B cell (primary cell): Measurements from ENCODE around the gene PAQR4. TPM values are rescaled to one million over a fixed set of nuclear protein-coding genes. Genes with fewer than 3 reads are reported as not detected.

Experiments used
- ATAC-seq: fragments of 200-7000 bp; cut with Tn5 transposase; one replicate; pipeline ENCODE4 v1.10.0; 2021; ENCODE audit warnings: low read depth, mild to moderate bottlenecking, moderate number of reproducible peaks, moderate library complexity
- CTCF ChIA-PET: fragments of 350-600 bp; sonication (Branson Sonifier 250); formaldehyde crosslinking; loops from one replicate; lab custom pipeline; 2021; ENCODE audit warnings: antibody characterized with exemption, inconsistent platforms; lab: Charles Lee
- POLR2A ChIA-PET: fragments of 350-600 bp; sonication (Branson Sonifier 250); formaldehyde crosslinking; loops from one replicate; lab custom pipeline; 2021; ENCODE audit warnings: antibody characterized with exemption; lab: Charles Lee
- DNase-seq: peaks from one replicate; pipeline ENCODE4 v3.0.0; 2013
- H2AFZ ChIP-seq: 2 replicates; pipeline ENCODE4 v1.6.1; 2012; ENCODE audit warnings: mild to moderate bottlenecking, low read depth, low read length; ENCODE audit not compliant: insufficient read depth, poor library complexity, severe bottlenecking
- H3K27ac ChIP-seq, 2 donors: 1 replicate in 1 of 2; 2 replicates in 1 of 2; pipeline ENCODE4 v1.5.1; 2012 to 2013; ENCODE audit warnings: low read length in 2 of 2, mild to moderate bottlenecking in 2 of 2, moderate library complexity in 1 of 2
- H3K27me3 ChIP-seq, 4 experiments: fragments of 200-600 bp in 1 of 4; sonication (generic) in 1 of 4; replicated peaks in 1 of 4; 1 replicate in 2 of 4; 2 replicates in 2 of 4; pipeline versions ENCODE4 v1.6.1 to v1.7.0; 2013 to 2016; ENCODE audit warnings: low read length in 3 of 4, mild to moderate bottlenecking in 2 of 4, mixed read lengths in 1 of 4, moderate library complexity in 1 of 4; ENCODE audit not compliant: insufficient read depth in 4 of 4, control insufficient read depth in 3 of 4; ENCODE audit errors: control extremely low read depth in 1 of 4
- H3K36me3 ChIP-seq, 2 experiments: replicated peaks in 1 of 2; 1 replicate in 1 of 2; 2 replicates in 1 of 2; pipeline versions ENCODE4 v1.6.1 to v1.7.1; 2013; ENCODE audit warnings: low read length in 1 of 2; ENCODE audit not compliant: insufficient read depth in 2 of 2, control insufficient read depth in 1 of 2; ENCODE audit errors: control extremely low read depth in 1 of 2, extremely low read depth in 1 of 2
- H3K4me1 ChIP-seq, 2 donors: fragments of 200-600 bp in 1 of 2; sonication (generic) in 1 of 2; 1 replicate in 1 of 2; 2 replicates in 1 of 2; pipeline versions ENCODE4 v1.5.1 to v1.6.1; 2013 to 2017; ENCODE audit warnings: low read length in 2 of 2; ENCODE audit not compliant: control insufficient read depth in 2 of 2, insufficient read depth in 2 of 2
- H3K4me2 ChIP-seq: replicated peaks from 2 replicates; pipeline ENCODE3; 2012; ENCODE audit warnings: mild to moderate bottlenecking, low read depth, low read length; ENCODE audit not compliant: poor library complexity, severe bottlenecking
- H3K4me3 ChIP-seq, 5 experiments: fragments of 200-600 bp in 1 of 5; sonication (generic) in 1 of 5; 1 replicate in 3 of 5; 2 replicates in 2 of 5; pipeline versions ENCODE4 v1.5.1 to v1.7.0; 2011 to 2016; ENCODE audit warnings: low read length in 4 of 5, mild to moderate bottlenecking in 4 of 5, low read depth in 2 of 5, control low read depth in 1 of 5, moderate library complexity in 1 of 5; ENCODE audit not compliant: insufficient read depth in 1 of 5; ENCODE audit errors: control extremely low read depth in 1 of 5, extremely low read depth in 1 of 5
- H3K79me2 ChIP-seq: fragments of 200-600 bp; sonication (generic); one replicate; pipeline ENCODE4 v1.6.0; 2016; ENCODE audit warnings: low read length; ENCODE audit not compliant: control insufficient read depth, insufficient read depth
- H3K9ac ChIP-seq: fragments of 200-600 bp; sonication (generic); 2 replicates; pipeline ENCODE4 v1.6.1; 2017; ENCODE audit warnings: mild to moderate bottlenecking, low read length, moderate library complexity
- H3K9me3 ChIP-seq, 3 donors: one replicate each; pipeline versions ENCODE4 v1.6.1 to v1.7.1; 2013; ENCODE audit warnings: low read length in 2 of 3; ENCODE audit not compliant: control insufficient read depth in 2 of 3, insufficient read depth in 1 of 3; ENCODE audit errors: control extremely low read depth in 1 of 3
- H4K20me1 ChIP-seq: 2 replicates; pipeline ENCODE4 v1.6.0; 2012; ENCODE audit warnings: mild to moderate bottlenecking, low read length; ENCODE audit not compliant: insufficient read depth, control insufficient read depth, poor library complexity, severe bottlenecking
- H3K27ac Mint-ChIP-seq: one replicate; pipeline ENCODE4 v1.8.0; 2021; ENCODE audit warnings: mixed read lengths
- H3K27me3 Mint-ChIP-seq: one replicate; pipeline ENCODE4 v1.8.0; 2021; ENCODE audit warnings: mixed read lengths
- H3K4me1 Mint-ChIP-seq: one replicate; pipeline ENCODE4 v1.8.0; 2021; ENCODE audit warnings: mixed read lengths
- H3K4me3 Mint-ChIP-seq: one replicate; pipeline ENCODE4 v1.8.0; 2021; ENCODE audit warnings: mixed read lengths
- H3K9me3 Mint-ChIP-seq: one replicate; pipeline ENCODE4 v1.8.0; 2022; ENCODE audit warnings: mixed read lengths; ENCODE audit not compliant: insufficient read depth
- CTCF ChIP-seq: fragments of 200-600 bp; IDR thresholded peaks from one replicate; pipeline ENCODE4 v1.8.0; 2022; ENCODE audit warnings: antibody characterized with exemption, mild to moderate bottlenecking
- EZH2 ChIP-seq: IDR thresholded peaks from 2 replicates; pipeline ENCODE4 v1.6.1; 2012; ENCODE audit warnings: borderline replicate concordance, low read depth, mild to moderate bottlenecking, moderate library complexity, low read length; ENCODE audit not compliant: insufficient read depth, poor library complexity, severe bottlenecking
- WGBS: methylation state at CpG from one replicate; pipeline ENCODE4 v1.1.5; 2013; ENCODE audit warnings: missing lambda C conversion rate; ENCODE audit not compliant: insufficient coverage; 5-methylcytosine and 5-hydroxymethylcytosine counted together
- intact Hi-C: fragments of 100-400 bp; cut with micrococcal nuclease; formaldehyde crosslinking; loops from one replicate; pipeline ENCODE4 v1.10.0; 2022
- polyA plus RNA-seq: library from polyadenylated mRNA; depleted of rRNA; stranded (reverse); fragments of >200 nt; gene quantifications from 2 replicates; pipeline ENCODE4 v1.2.3, GENCODE V29; 2012
- total RNA-seq, 2 donors: library from RNA; stranded (reverse); fragments of 120-200 nt in 1 of 2; gene quantifications; 1 replicate in 1 of 2; 2 replicates in 1 of 2; pipeline versions ENCODE4 v1.2.3 to v1.2.4, GENCODE V29; 2013 to 2022

Gene PAQR4
- total and polyA plus RNA-seq, 2 donors (not counting 1 experiment from before 2014, with no cell fraction given) = 2.6 to 2.8 TPM

- Histone ChIP-seq H3K9me3 (peaks cover 0 to 3% (median 0%) of the 10 kb centered on the region in 3 donors), H3K4me2 (peak overlapping the region; percentile 43), H3K79me2 (no peaks in the 10 kb centered on the region), H3K27ac (no peak overlapping the region), H2AFZ (no peak overlapping the region), H3K36me3 (peaks cover 0 to 3% of the 10 kb centered on the region in 2 experiments), H3K4me1 (peaks cover 13 to 26% of the 10 kb centered on the region in 2 donors), H3K9ac (no peak overlapping the region), H3K4me3 (no peak overlapping the region), H3K27me3 (peaks cover 0 to 28% (median 5%) of the 10 kb centered on the region in 4 experiments), H4K20me1 (no peaks in the 10 kb centered on the region)
- H3K27ac Mint-ChIP-seq = no peak overlapping the region
- no peak overlapping the region for H3K4me3 Mint-ChIP-seq
- POLR2A ChIA-PET = interaction anchor here (0.7 kb wide), 1 partner anchor 805 kb away, joined by 5 read pairs; no protein-coding TSS in a partner anchor
- H3K27me3 Mint-ChIP-seq = peaks cover 15% of the 10 kb centered on the region
- TF ChIP-seq CTCF (no peak), EZH2 (no peak)
- ATAC-seq (no peak), DNase-seq (peak; percentile 49)
- H3K9me3 Mint-ChIP-seq = no peaks in the 10 kb centered on the region
- no peaks in the 10 kb centered on the region for H3K4me1 Mint-ChIP-seq
- intact Hi-C loops = no loop called here
- 43% methylated on average over 22 of the region's 31 CpGs for WGBS
- CTCF ChIA-PET = interaction anchor here (3.2 kb wide), 1 partner anchor 8 kb away, joined by 9 read pairs; no protein-coding TSS in a partner anchor
These were observed 15.2 kb upstream of the PAQR4 start for GRCh38 chr16:2953706-2954627.
